ENCODE measurements around the gene PCLO.
"Not testable (repeated sequence)": the region's sequence is repeated elsewhere in the genome, so short reads cannot be mapped to it uniquely, and the experiment has no call there.

Gene PCLO

GRCh38 chr7:82961240-82961639 is 201.4 kb downstream of the PCLO start:
- DNase-seq = no peak

DNA sequence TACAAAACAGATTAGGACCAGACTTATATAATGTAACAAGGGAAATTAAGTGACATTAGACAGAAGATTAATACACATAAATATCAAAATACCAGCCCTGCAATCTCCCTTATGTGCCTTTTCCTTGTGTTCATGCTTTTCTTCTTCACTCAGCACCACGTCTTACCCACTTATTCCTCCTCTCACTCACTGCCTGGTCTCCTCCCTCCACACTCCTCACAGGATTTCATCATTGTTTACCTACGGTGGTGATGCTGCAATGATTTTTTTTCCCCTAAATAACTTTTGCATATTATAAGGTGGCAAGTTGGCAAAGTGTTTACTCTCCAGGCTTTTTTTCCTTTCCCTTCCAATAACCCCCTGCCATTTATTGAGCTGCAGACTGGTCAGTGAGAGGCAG is 203.2 kb downstream of the PCLO start:
- DNase-seq = no peak

GRCh38 chr7:82957521-82957920 is 205.2 kb downstream of the PCLO start:
- no peak for DNase-seq

GRCh38 chr7:82953324-82954027 is 209.2 kb downstream of the PCLO start:
- DNase-seq = no peak

DNA sequence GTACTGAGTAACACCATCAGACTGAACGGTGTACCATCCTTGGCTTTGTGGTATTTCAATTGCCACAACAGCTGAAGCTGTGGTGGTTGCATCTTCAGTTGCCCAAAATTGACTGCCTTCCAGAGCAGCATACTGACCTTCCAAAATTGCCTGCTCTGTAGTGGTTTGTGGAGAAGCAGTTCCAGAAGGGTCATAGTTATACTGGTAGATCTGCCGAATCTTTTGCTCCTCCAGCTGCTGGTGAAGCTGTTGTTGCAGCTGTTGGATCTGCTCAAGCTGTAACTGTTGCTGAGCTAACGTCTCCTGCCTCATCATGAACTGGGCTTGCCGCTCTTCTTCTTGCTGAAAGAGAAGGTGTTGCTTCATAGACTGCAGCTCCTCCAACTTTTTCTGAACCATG is 212.2 kb downstream of the PCLO start:
- DNase-seq = no peak

DNA sequence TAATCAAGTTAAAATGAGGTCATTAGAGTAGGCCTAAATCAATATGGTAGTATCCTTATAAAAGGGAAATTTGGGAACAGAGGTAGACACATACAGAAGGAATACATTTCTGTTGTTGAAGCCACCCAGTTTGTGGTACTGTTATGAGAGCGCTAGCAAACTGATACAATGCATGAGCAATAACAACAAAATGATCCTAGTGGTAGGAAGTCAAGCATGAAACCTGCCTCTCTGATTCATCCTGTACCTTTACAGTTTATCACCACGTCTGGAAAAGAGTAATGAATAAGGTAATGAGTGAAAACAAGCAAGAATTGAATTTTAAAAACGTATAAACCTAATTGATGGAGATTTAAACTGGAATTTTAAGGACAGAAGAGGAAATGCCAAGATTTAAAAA is 217.2 kb downstream of the PCLO start:
- no peak for DNase-seq

DNA sequence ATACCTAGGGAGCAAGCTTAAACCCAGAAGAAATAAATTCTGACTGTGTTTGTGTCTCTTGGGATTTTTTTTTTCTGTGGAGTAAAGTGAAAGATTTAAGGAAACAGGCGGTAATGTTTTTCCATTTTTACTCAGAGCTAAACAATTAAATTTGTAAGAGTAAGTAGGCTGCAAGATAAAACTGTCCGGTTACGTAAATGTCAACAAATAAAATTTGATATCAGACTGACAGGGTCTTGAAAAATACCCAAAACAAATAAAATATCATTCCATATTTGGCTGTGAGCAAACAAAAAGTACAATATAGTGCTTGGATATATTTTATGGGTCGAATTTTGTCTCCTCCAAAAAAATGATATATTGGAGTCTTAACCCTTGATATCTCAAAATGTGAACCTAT is 217.6 kb downstream of the PCLO start:
- DNase-seq = no peak

DNA sequence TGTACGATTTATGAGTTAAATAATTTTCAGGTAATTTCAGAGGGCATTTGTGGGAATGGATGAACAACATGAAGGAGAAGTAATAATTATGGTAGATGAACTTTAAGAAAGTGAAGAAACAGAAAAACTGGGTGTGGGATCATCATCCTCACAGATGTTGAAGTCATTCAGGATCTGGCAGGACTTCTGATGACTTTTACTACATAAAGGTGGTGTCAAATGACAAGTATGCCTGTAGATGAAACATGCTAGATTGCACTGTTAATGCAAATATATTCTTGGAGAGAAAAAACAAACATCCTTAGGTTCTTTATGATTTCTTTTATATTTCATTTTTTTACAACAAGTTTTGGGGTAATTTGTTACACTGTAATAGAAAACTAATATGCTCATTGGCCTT is 230.2 kb downstream of the PCLO start:
- no peak for DNase-seq

- DNase-seq = no peak
Measured at GRCh38 chr7:82926477-82926876, 236.2 kb downstream of the PCLO start.

GRCh38 chr7:82925331-82925730 is 237.4 kb downstream of the PCLO start:
- no peak for DNase-seq

- no peak for DNase-seq
Measured at GRCh38 chr7:82906502-82906901, 256.2 kb downstream of the PCLO start.

- DNase-seq = no peak
Measured at GRCh38 chr7:82904871-82905270, 257.8 kb downstream of the PCLO start.

- not testable (repeated sequence) for DNase-seq
Measured at GRCh38 chr7:82901098-82901497, 261.6 kb downstream of the PCLO start.

- no peak for DNase-seq
Measured at GRCh38 chr7:82897500-82897899, 265.2 kb downstream of the PCLO start.

- DNase-seq = not testable (repeated sequence)
Measured at GRCh38 chr7:82894341-82894740, 268.3 kb downstream of the PCLO start.

DNA sequence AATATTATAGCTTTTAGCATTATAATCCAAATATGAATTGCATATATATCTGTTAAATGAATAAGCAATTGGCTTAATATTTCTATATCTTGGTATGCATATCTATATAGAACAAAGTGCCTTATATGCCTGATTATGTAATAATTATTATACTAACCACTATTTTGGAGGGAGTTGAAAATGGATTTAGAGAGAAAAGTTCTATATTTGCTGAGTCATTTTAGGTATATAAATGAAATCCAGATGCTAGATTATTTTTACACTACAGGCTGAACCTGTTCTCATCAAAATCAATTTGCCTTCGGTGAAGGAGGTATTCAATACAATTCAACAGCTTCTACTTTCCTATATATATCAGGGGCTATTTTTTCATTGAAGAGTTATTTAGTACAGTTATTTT is 276.4 kb downstream of the PCLO start:
- no peak for DNase-seq

GRCh38 chr7:82865856-82866255 is 296.8 kb downstream of the PCLO start:
- no peak for DNase-seq

- no peak for DNase-seq
Measured at GRCh38 chr7:82859106-82859850, 303.4 kb downstream of the PCLO start.

- DNase-seq = no peak
Measured at GRCh38 chr7:82851121-82851520, 311.6 kb downstream of the PCLO start.

GRCh38 chr7:82841828-82842227 is 320.9 kb downstream of the PCLO start:
- DNase-seq = no peak

GRCh38 chr7:82840061-82840460 is 322.6 kb downstream of the PCLO start:
- no peak for DNase-seq

- no peak for DNase-seq
Measured at GRCh38 chr7:82839555-82839954, 323.1 kb downstream of the PCLO start.

DNA sequence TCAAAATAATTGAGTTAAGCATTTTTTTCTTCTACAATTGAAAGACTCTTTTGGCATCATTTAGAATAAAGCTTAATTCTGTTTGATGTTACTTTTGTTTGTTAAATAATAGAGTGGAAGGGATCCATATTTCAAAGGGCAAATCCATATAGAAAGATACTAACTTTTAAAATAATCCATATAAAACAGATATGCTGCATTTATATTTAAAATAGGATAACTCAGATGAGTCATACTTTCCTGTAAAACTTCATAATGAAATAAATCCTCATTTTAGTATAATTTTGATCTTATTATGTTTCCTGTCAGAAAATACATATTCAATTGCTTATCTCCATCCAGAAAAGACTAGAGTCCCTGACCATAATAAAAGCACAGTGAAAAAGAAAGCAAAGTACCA is 323.6 kb downstream of the PCLO start:
- no peak for DNase-seq

- no peak for DNase-seq
Measured at GRCh38 chr7:82838314-82838713, 324.4 kb downstream of the PCLO start.

- no peak for DNase-seq
Measured at GRCh38 chr7:82823073-82823472, 339.6 kb downstream of the PCLO start.

All from inflammatory macrophage (primary cell).